ENCODE measurements around the gene FOXN3. TPM values are rescaled to one million over a fixed set of nuclear protein-coding genes. Genes with fewer than 3 reads are reported as not detected.
"Not testable (repeated sequence)": the region's sequence is repeated elsewhere in the genome, so short reads cannot be mapped to it uniquely, and the experiment has no call there.

FOXN3 gene
- total RNA-seq, 1 experiment from 2014 or later = 13.8 TPM

DNA sequence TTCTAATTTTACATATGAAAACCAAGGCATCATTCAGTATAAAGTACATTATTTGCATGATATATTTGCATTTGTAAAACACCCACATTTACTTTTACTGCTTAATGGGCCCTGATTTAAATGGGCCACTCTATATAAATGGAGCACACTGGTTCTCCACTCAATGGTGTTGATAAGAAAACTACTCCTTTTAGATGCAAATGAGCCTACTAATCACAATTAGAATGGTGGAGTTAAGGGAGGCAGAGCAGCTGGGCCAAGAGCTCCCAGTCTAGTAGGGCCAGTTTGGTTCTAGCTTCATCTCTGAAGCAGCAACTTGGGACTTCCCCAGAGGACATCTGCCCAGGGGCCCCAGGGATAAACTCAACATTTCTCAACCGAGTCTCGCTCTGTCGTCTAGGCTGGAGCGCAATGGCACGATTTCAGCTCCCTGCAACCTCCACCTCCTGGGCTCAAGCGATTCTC is 120.7 kb downstream of the FOXN3 start:
- DNase-seq = no peak
- no peak overlapping the region for H3K9ac ChIP-seq (ENCODE audit: low read length)
- H2AFZ ChIP-seq (ENCODE audit: low read length) = no peak overlapping the region
- no peaks in the 10 kb centered on the region for H3K36me3 ChIP-seq (ENCODE audit: insufficient read depth, low read length)
- no peaks in the 10 kb centered on the region for H3K9me3 ChIP-seq (ENCODE audit: low read length)
- H3K4me3 ChIP-seq (ENCODE audit: low read length) = no peak overlapping the region
- H3K27ac ChIP-seq (ENCODE audit: low read length) = no peak overlapping the region
- no peaks in the 10 kb centered on the region for H3K4me1 ChIP-seq (ENCODE audit: low read length)
- H4K20me1 ChIP-seq (ENCODE audit: insufficient read depth, low read depth, low read length) = no peaks in the 10 kb centered on the region
- no peaks in the 10 kb centered on the region for H3K27me3 ChIP-seq (ENCODE audit: low read length)
- H3K79me2 ChIP-seq (ENCODE audit: low read length) = no peaks in the 10 kb centered on the region
- H3K4me2 ChIP-seq (ENCODE audit: low read depth, low read length, poor library complexity, severe bottlenecking) = no peak overlapping the region
- no peaks in the 10 kb centered on the region for H3K9me2 ChIP-seq (replicated peaks; ENCODE audit: insufficient read depth, low read length)

DNA sequence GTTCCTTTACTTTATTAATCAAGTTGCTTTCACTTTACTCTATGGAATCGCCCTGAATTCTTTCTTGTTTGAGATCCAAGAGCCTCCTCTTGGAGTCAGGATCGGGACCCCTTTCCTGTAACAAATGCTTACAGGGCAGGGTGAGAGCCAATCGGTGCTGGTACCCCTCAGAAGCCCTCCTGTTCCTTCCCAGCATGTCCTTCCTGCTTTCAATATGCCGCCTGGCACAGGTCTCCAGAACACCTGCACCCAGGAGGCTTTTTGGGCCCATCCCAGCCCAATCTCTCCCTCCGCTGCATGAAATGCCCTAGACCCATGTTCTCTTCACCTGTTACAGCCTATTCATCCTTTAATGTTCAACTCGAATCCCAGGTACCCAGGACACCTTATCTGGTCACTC is 122.2 kb downstream of the FOXN3 start:
- no peaks in the 10 kb centered on the region for H3K79me2 ChIP-seq (ENCODE audit: low read length)
- no peaks in the 10 kb centered on the region for H3K36me3 ChIP-seq (ENCODE audit: insufficient read depth, low read length)

DNA sequence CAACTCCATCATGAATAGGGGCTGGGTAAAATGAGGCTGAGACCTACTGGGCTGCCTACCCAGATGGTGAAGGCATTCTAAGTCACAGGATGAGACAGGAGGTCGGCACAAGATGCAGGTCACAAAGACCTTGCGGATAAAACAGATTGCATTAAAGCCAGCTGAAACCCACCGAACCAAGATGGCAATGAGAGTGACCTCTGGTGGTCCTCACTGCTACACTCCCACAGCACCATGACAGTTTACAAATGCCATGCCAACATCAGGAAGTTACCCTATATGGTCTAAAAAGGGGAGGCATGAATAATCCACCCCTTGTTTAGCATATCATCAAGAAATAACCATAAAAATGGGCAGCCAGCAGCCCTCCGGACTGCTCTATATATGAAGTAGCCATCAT is 122.6 kb downstream of the FOXN3 start:
- not testable (repeated sequence) for H3K36me3 ChIP-seq (ENCODE audit: insufficient read depth, low read length); H3K27me3 ChIP-seq (ENCODE audit: low read length); H2AFZ ChIP-seq (ENCODE audit: low read length); H3K4me3 ChIP-seq (ENCODE audit: low read length); H3K4me1 ChIP-seq (ENCODE audit: low read length); DNase-seq; H4K20me1 ChIP-seq (ENCODE audit: insufficient read depth, low read depth, low read length); H3K9ac ChIP-seq (ENCODE audit: low read length); H3K79me2 ChIP-seq (ENCODE audit: low read length); H3K9me2 ChIP-seq (replicated peaks; ENCODE audit: insufficient read depth, low read length); H3K9me3 ChIP-seq (ENCODE audit: low read length); H3K27ac ChIP-seq (ENCODE audit: low read length); H3K4me2 ChIP-seq (ENCODE audit: low read depth, low read length, poor library complexity, severe bottlenecking)

More for the DNA sequence above, 122.2 kb downstream of the FOXN3 start:
- Histone ChIP-seq H3K27ac (ENCODE audit: low read length) (no peak overlapping the region), H3K9me2 (replicated peaks; ENCODE audit: insufficient read depth, low read length) (no peaks in the 10 kb centered on the region), H3K4me1 (ENCODE audit: low read length) (no peaks in the 10 kb centered on the region), H4K20me1 (ENCODE audit: insufficient read depth, low read depth, low read length) (no peaks in the 10 kb centered on the region), H3K4me3 (ENCODE audit: low read length) (no peak overlapping the region), H3K4me2 (ENCODE audit: low read depth, low read length, poor library complexity, severe bottlenecking) (no peak overlapping the region), H2AFZ (ENCODE audit: low read length) (no peak overlapping the region), H3K9me3 (ENCODE audit: low read length) (no peaks in the 10 kb centered on the region), H3K27me3 (ENCODE audit: low read length) (no peaks in the 10 kb centered on the region), H3K9ac (ENCODE audit: low read length) (no peak overlapping the region)
- DNase-seq = no peak

DNA sequence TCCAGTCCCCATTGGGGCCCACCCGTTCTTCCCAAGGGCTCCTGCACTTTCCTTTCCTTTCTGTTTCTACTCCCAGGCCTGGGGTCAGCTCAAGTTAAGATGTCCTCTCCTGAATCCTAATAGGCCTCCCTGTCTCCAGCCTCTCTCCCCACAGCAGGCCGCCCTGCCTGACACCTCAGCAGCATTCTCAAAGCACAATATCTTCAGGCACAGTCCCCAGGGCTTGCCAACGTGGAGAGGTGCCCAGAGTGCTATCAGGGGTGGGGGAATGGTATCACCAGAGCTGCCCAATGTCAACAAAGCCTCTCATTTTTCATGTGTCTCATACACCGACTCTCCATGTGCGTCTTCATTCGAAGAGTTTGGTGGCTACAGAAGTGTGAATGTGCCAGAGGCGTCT is 123.0 kb downstream of the FOXN3 start:
- no peak overlapping the region for H3K4me3 ChIP-seq (ENCODE audit: low read length)
- no peak overlapping the region for H2AFZ ChIP-seq (ENCODE audit: low read length)
- H3K36me3 ChIP-seq (ENCODE audit: insufficient read depth, low read length) = no peaks in the 10 kb centered on the region
- no peaks in the 10 kb centered on the region for H3K9me3 ChIP-seq (ENCODE audit: low read length)
- no peaks in the 10 kb centered on the region for H4K20me1 ChIP-seq (ENCODE audit: insufficient read depth, low read depth, low read length)
- H3K4me1 ChIP-seq (ENCODE audit: low read length) = no peaks in the 10 kb centered on the region
- no peaks in the 10 kb centered on the region for H3K79me2 ChIP-seq (ENCODE audit: low read length)
- no peak overlapping the region for H3K4me2 ChIP-seq (ENCODE audit: low read depth, low read length, poor library complexity, severe bottlenecking)
- H3K9me2 ChIP-seq (replicated peaks; ENCODE audit: insufficient read depth, low read length) = no peaks in the 10 kb centered on the region
- no peak overlapping the region for H3K27ac ChIP-seq (ENCODE audit: low read length)
- H3K9ac ChIP-seq (ENCODE audit: low read length) = no peak overlapping the region
- H3K27me3 ChIP-seq (ENCODE audit: low read length) = no peaks in the 10 kb centered on the region
- no peak for DNase-seq

DNA sequence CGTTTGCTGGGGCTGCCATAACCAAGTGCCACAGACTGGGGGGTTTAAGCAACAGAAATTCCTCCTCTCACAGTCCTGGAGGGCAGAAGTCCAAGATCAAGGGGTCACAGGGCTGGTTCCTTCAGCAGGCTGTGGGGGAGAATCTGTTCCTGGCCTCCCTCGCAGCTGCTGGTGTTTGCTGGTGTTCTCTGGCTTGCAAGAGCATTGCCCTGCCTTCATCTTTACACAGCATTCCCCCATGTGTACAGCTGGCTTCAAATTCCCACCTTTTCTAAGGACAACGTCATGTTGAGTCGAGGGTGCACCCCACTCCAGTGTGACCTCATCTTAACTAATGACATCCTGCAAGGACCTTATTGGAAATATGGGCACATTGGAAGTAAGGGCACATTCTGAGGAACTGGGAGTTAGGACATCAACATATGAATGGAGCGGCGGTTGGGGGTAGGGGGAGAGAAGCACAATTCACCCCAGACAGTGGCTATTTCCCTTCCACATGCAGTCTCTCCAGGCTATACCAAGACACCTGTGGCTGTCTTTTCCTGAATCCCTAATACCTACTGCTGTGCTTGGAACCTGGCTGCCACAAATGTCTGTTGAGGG is 123.6 kb downstream of the FOXN3 start:
- Histone ChIP-seq H2AFZ (ENCODE audit: low read length) (no peak overlapping the region), H3K9me3 (ENCODE audit: low read length) (no peaks in the 10 kb centered on the region), H3K27me3 (ENCODE audit: low read length) (no peaks in the 10 kb centered on the region), H3K9me2 (replicated peaks; ENCODE audit: insufficient read depth, low read length) (no peaks in the 10 kb centered on the region), H3K4me1 (ENCODE audit: low read length) (no peaks in the 10 kb centered on the region), H3K9ac (ENCODE audit: low read length) (no peak overlapping the region), H3K36me3 (ENCODE audit: insufficient read depth, low read length) (no peaks in the 10 kb centered on the region), H3K27ac (ENCODE audit: low read length) (no peak overlapping the region), H4K20me1 (ENCODE audit: insufficient read depth, low read depth, low read length) (no peaks in the 10 kb centered on the region), H3K79me2 (ENCODE audit: low read length) (no peaks in the 10 kb centered on the region), H3K4me3 (ENCODE audit: low read length) (no peak overlapping the region), H3K4me2 (ENCODE audit: low read depth, low read length, poor library complexity, severe bottlenecking) (no peak overlapping the region)
- DNase-seq = no peak

DNA sequence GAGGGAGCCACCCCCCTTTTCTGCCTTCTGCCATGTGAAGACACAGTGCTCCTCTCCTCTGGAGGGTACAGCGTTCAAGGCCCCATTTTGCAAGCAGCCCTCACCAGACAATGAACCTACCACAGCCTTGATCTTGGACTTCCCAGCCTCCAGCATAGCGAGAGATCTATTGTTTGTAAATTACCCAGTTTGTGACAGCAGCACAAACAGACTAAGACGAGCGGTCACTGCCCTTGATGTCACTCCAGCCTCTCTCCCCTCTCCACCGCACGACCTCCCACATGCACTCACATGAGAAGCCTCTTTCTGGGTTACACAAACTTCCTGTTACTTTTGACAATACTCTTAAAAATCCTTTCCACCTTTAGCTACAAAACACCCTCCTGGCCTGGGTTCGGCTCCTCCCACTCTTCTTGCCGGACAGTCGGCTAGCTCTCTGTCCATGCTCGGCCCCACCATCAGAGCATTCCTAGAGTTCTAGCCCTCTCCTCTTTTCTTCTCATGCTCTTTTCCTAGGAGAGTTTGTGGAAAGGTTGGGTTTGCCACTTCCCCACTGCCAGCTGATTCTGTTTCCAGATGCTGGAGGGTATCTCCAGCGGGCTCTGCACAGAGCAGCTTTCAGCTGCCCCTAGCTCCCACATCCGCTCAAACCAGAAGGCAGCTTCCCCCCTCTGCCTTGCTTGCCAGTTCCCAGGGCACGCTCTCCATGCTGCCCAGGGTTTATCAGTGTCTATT is 124.3 kb downstream of the FOXN3 start:
- Histone ChIP-seq H3K9me2 (replicated peaks; ENCODE audit: insufficient read depth, low read length) (no peaks in the 10 kb centered on the region), H3K9ac (ENCODE audit: low read length) (no peak overlapping the region), H3K36me3 (ENCODE audit: insufficient read depth, low read length) (no peaks in the 10 kb centered on the region), H4K20me1 (ENCODE audit: insufficient read depth, low read depth, low read length) (no peaks in the 10 kb centered on the region), H3K27ac (ENCODE audit: low read length) (no peak overlapping the region), H3K4me1 (ENCODE audit: low read length) (no peaks in the 10 kb centered on the region), H3K4me2 (ENCODE audit: low read depth, low read length, poor library complexity, severe bottlenecking) (no peak overlapping the region), H2AFZ (ENCODE audit: low read length) (no peak overlapping the region), H3K4me3 (ENCODE audit: low read length) (no peak overlapping the region), H3K79me2 (ENCODE audit: low read length) (no peaks in the 10 kb centered on the region), H3K9me3 (ENCODE audit: low read length) (no peaks in the 10 kb centered on the region), H3K27me3 (ENCODE audit: low read length) (no peaks in the 10 kb centered on the region)
- no peak for DNase-seq

DNA sequence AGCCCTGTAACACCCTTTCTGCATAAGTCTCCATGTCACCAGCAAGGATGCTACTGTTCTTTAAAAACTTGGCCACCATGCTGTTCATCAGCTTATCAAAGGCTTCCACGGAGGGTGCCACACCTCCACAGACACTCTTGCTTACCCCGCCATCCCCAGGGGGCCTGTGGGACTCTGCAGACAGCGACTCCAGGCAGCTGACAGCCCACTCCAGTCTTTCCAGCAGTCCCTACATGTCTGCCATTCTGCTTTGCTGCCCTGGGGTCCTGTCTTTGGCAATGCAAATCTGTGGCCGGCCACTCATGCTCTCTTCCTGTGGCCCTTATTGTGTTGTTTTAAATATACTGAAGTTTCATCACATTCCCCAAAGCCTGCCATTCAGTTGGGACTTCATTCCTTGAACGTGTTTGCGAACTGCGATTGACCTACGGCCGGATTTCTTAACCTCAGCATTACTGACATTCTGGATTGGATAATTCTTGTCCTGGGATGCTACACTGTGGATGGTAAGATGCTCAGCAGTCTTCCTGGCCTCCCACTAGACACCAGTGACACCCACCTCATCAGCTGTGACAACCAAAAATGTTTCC is 125.6 kb downstream of the FOXN3 start:
- Histone ChIP-seq H3K9ac (ENCODE audit: low read length) (no peak overlapping the region), H3K36me3 (ENCODE audit: insufficient read depth, low read length) (no peaks in the 10 kb centered on the region), H3K27me3 (ENCODE audit: low read length) (no peaks in the 10 kb centered on the region), H4K20me1 (ENCODE audit: insufficient read depth, low read depth, low read length) (no peaks in the 10 kb centered on the region), H3K27ac (ENCODE audit: low read length) (no peak overlapping the region), H3K4me1 (ENCODE audit: low read length) (no peaks in the 10 kb centered on the region), H3K79me2 (ENCODE audit: low read length) (no peaks in the 10 kb centered on the region), H3K4me2 (ENCODE audit: low read depth, low read length, poor library complexity, severe bottlenecking) (no peak overlapping the region), H3K9me2 (replicated peaks; ENCODE audit: insufficient read depth, low read length) (no peaks in the 10 kb centered on the region), H2AFZ (ENCODE audit: low read length) (no peak overlapping the region), H3K9me3 (ENCODE audit: low read length) (no peaks in the 10 kb centered on the region), H3K4me3 (ENCODE audit: low read length) (no peak overlapping the region)
- DNase-seq = no peak

DNA sequence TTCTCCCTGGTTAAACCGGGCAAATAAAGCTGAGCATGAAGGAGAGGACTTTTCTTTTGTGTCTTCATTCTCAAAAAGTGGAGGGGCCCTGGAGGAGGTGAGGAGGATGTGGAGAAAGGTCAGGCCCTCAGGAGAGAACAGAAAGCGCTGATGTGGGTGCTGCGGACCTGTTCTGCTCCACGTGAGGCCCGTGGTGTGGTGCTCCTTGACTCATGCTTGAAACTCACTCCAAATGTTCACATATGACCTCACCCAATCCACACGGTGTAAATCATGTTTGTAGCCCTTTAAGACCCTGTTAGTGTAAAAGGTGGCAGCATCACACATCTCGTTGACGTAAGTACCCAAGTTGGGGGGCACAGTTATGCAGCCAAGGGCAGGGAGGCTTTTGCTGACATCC is 126.2 kb downstream of the FOXN3 start:
- Histone ChIP-seq H3K4me3 (ENCODE audit: low read length) (no peak overlapping the region), H4K20me1 (ENCODE audit: insufficient read depth, low read depth, low read length) (no peaks in the 10 kb centered on the region), H3K9me2 (replicated peaks; ENCODE audit: insufficient read depth, low read length) (no peaks in the 10 kb centered on the region), H3K36me3 (ENCODE audit: insufficient read depth, low read length) (no peaks in the 10 kb centered on the region), H3K4me2 (ENCODE audit: low read depth, low read length, poor library complexity, severe bottlenecking) (no peak overlapping the region), H3K27ac (ENCODE audit: low read length) (no peak overlapping the region), H3K9me3 (ENCODE audit: low read length) (no peaks in the 10 kb centered on the region), H3K27me3 (ENCODE audit: low read length) (no peaks in the 10 kb centered on the region), H3K79me2 (ENCODE audit: low read length) (no peaks in the 10 kb centered on the region), H3K4me1 (ENCODE audit: low read length) (no peaks in the 10 kb centered on the region), H3K9ac (ENCODE audit: low read length) (no peak overlapping the region), H2AFZ (ENCODE audit: low read length) (no peak overlapping the region)
- DNase-seq = no peak

Measured in Karpas-422 (cell line).